Measurements from ENCODE around the gene HSD17B1.
"Not testable (repeated sequence)": the region's sequence is repeated elsewhere in the genome, so short reads cannot be mapped to it uniquely, and the experiment has no call there.

HSD17B1 gene

GRCh38 chr17:42525221-42525620 is 27.5 kb upstream of the HSD17B1 start:
- peak; percentile 89 for DNase-seq (ENCODE audit: low read depth)

- peak; percentile 95 for DNase-seq (ENCODE audit: low read depth)
These were observed 26.7 kb upstream of the HSD17B1 start for GRCh38 chr17:42526031-42526444.

GRCh38 chr17:42527932-42528331 is 24.8 kb upstream of the HSD17B1 start:
- no peak for DNase-seq (ENCODE audit: low read depth)

GRCh38 chr17:42529061-42529460 is 23.7 kb upstream of the HSD17B1 start:
- DNase-seq (ENCODE audit: low read depth): no peak

- DNase-seq (ENCODE audit: low read depth): no peak
These were observed 21.7 kb upstream of the HSD17B1 start for GRCh38 chr17:42530952-42531454.

- DNase-seq (ENCODE audit: low read depth): peak; percentile 64
These were observed 21.0 kb upstream of the HSD17B1 start for GRCh38 chr17:42531455-42532354.

- no peak for DNase-seq (ENCODE audit: low read depth)
These were observed 17.3 kb upstream of the HSD17B1 start for GRCh38 chr17:42535155-42536047.

- DNase-seq (ENCODE audit: low read depth): peak; percentile 89
These were observed 16.7 kb upstream of the HSD17B1 start, which contains the start of gene NAGLU for GRCh38 chr17:42536048-42536371. NAGLU (plus strand) TSS chr17:42536241; CDS start chr17:42536273, 32 bp downstream.

GRCh38 chr17:42536372-42537155 is 16.2 kb upstream of the HSD17B1 start:
- peak; percentile 86 for DNase-seq (ENCODE audit: low read depth)

- no peak for DNase-seq (ENCODE audit: low read depth)
These were observed 15.4 kb upstream of the HSD17B1 start for GRCh38 chr17:42537156-42537805.

GRCh38 chr17:42537826-42538451 is 14.8 kb upstream of the HSD17B1 start:
- no peak for DNase-seq (ENCODE audit: low read depth)

- no peak for DNase-seq (ENCODE audit: low read depth)
These were observed 14.2 kb upstream of the HSD17B1 start for GRCh38 chr17:42538482-42538881.

GRCh38 chr17:42540558-42540957 is 12.2 kb upstream of the HSD17B1 start:
- not testable (repeated sequence) for DNase-seq (ENCODE audit: low read depth)

- no peak for DNase-seq (ENCODE audit: low read depth)
These were observed 11.5 kb upstream of the HSD17B1 start for GRCh38 chr17:42541041-42541833.

- DNase-seq (ENCODE audit: low read depth): no peak
These were observed 9.3 kb upstream of the HSD17B1 start for GRCh38 chr17:42543190-42544079.

GRCh38 chr17:42544874-42545283 is 7.8 kb upstream of the HSD17B1 start:
- no peak for DNase-seq (ENCODE audit: low read depth)

- DNase-seq (ENCODE audit: low read depth): not testable (repeated sequence)
These were observed 6.8 kb upstream of the HSD17B1 start for GRCh38 chr17:42545755-42546505.

GRCh38 chr17:42547001-42547461 is 5.7 kb upstream of the HSD17B1 start:
- no peak for DNase-seq (ENCODE audit: low read depth)
